BJ (cell line): ENCODE results near the gene TBXT. TPM values are rescaled to one million over a fixed set of nuclear protein-coding genes. Genes with fewer than 3 reads are reported as not detected.

ENCODE experiments used
- CTCF ChIA-PET: fragments of 350-600 bp; formaldehyde crosslinking; extraction: SDS; loops from one replicate; lab custom pipeline; 2021; ENCODE audit warnings: antibody characterized with exemption, inconsistent platforms; lab: Yijun Ruan, JAX
- POLR2A ChIA-PET: fragments of 300-600 bp; sonication (Branson Sonifier 250); formaldehyde crosslinking; extraction: SDS; loops from one replicate; lab custom pipeline; 2021; ENCODE audit warnings: antibody characterized with exemption; lab: Charles Lee
- DNase-seq: peaks from one replicate; pipeline ENCODE4 v3.0.0-alpha.2; 2011; ENCODE audit warnings: low read depth
- H3K27me3 ChIP-seq: 2 replicates; pipeline ENCODE4 v1.6.0; 2011; ENCODE audit warnings: low read length; ENCODE audit not compliant: control insufficient read depth, insufficient read depth
- H3K36me3 ChIP-seq: 2 replicates; pipeline ENCODE4 v1.5.1; 2011; ENCODE audit warnings: low read length; ENCODE audit not compliant: control insufficient read depth, insufficient read depth
- H3K4me3 ChIP-seq: 2 replicates; pipeline ENCODE4 v1.5.1; 2011; ENCODE audit warnings: low read depth, mild to moderate bottlenecking, control low read depth, low read length
- CTCF ChIP-seq: IDR thresholded peaks from 2 replicates; pipeline ENCODE4 v1.5.1; 2011; ENCODE audit warnings: low read depth, mild to moderate bottlenecking, control low read depth, inconsistent platforms, low read length, moderate library complexity; ENCODE audit not compliant: insufficient read depth
- polyA plus RNA-seq: library from polyadenylated mRNA; depleted of rRNA; stranded (reverse); fragments of >200 nt; gene quantifications from 2 replicates; pipeline ENCODE4 v1.2.3, GENCODE V29; 2011

The TBXT gene
- polyA plus RNA-seq, 1 experiment, result not detected

- no peaks in the 10 kb centered on the region for H3K36me3 ChIP-seq
- H3K27me3 ChIP-seq, result peaks cover 8% of the 10 kb centered on the region
- H3K4me3 ChIP-seq, result no peak overlapping the region
- CTCF ChIA-PET, result no interaction called here
- no peak for TF ChIP-seq CTCF
- DNase-seq, result no peak
- POLR2A ChIA-PET, result no interaction called here
Measured at GRCh38 chr6:166165558-166166313, 1.9 kb downstream of the TBXT start.

GRCh38 chr6:166162599-166163342 is 4.9 kb downstream of the TBXT start:
- ChIA-PET POLR2A (no interaction called here), CTCF (no interaction called here)
- DNase-seq, result no peak
- TF ChIP-seq CTCF, result no peak
- peaks cover 3% of the 10 kb centered on the region for H3K27me3 ChIP-seq
- no peak overlapping the region for H3K4me3 ChIP-seq
- no peaks in the 10 kb centered on the region for H3K36me3 ChIP-seq

GRCh38 chr6:166157930-166158617 is 9.6 kb downstream of the TBXT start:
- no peaks in the 10 kb centered on the region for H3K27me3 ChIP-seq
- H3K36me3 ChIP-seq, result no peaks in the 10 kb centered on the region
- DNase-seq, result no peak
- ChIA-PET POLR2A (no interaction called here), CTCF (interaction anchor here (1.2 kb wide), 1 partner anchor 243 kb away, joined by 4 read pairs; no protein-coding TSS in a partner anchor)
- no peak overlapping the region for H3K4me3 ChIP-seq
- TF ChIP-seq CTCF, result no peak

GRCh38 chr6:166156942-166157341 is 10.7 kb downstream of the TBXT start:
- ChIA-PET CTCF (interaction anchor here (0.6 to 1.2 kb wide), 2 partner anchors 244 to 1085 kb away, joined by 3 to 4 read pairs; no protein-coding TSS in a partner anchor), POLR2A (no interaction called here)
- no peak for TF ChIP-seq CTCF
- H3K36me3 ChIP-seq, result no peaks in the 10 kb centered on the region
- no peak overlapping the region for H3K4me3 ChIP-seq
- H3K27me3 ChIP-seq, result no peaks in the 10 kb centered on the region
- no peak for DNase-seq

GRCh38 chr6:166153966-166154365 is 13.7 kb downstream of the TBXT start:
- Histone ChIP-seq H3K27me3 (no peaks in the 10 kb centered on the region), H3K36me3 (no peaks in the 10 kb centered on the region), H3K4me3 (no peak overlapping the region)
- POLR2A ChIA-PET, result no interaction called here
- no peak for DNase-seq
- CTCF ChIA-PET, result no interaction called here
- TF ChIP-seq CTCF, result no peak
